GM18861 (cell line): ENCODE measurements around the gene ZNF431.
"Not testable (repeated sequence)": the region's sequence is repeated elsewhere in the genome, so short reads cannot be mapped to it uniquely, and the experiment has no call there.

Source experiments
- ATAC-seq: cut with Tn5 transposase; IDR thresholded peaks from one replicate; pipeline ENCODE4 v1.9.1; 2021; ENCODE audit not compliant: unreplicated experiment

The ZNF431 gene

DNA sequence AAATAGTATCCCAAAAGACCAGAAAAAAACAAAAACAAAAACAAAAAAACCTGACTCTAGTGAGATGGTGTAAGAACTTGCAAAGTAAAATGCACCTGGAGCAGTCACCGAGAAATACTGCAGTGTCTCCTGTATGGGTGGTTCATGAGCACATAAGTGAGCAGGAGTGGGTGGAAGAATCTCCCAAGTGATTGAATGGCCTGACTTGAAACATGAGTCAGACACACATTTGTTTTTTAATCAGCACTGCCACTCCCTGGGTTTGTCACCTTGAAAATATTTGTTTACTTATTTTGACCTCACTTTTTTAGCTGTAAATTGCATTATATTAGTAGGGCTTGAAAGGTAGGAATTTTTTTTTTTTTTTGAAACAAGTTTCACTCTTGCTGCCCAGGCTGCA, 2.0 kb downstream of the ZNF431 start:
- no peak for ATAC-seq

- no peak for ATAC-seq
Observed at GRCh38 chr19:21147540-21147939, 5.7 kb downstream of the ZNF431 start.

- ATAC-seq: no peak
Observed at GRCh38 chr19:21148681-21149080, 6.8 kb downstream of the ZNF431 start.

DNA sequence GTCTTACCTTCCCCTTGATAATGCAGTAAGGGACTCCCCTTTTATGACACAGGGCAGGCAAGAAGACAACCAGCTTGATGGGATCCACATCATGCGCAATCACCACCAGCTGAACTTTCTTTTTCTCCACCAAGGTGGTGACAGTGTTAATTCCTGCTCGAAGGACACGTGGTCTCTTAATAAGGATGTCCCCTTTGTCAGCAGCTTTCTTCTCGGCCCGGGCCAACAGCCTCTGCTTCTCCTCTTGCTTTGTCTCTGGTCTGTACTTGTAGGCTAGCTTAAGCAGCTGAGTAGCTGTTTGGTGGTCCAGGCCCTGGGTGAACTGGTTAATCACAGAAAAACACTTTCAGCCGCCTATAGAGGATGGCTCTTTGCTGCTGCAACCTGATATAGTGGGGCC, 8.0 kb downstream of the ZNF431 start:
- no peak for ATAC-seq

- ATAC-seq: no peak
Observed at GRCh38 chr19:21151460-21151859, 9.6 kb downstream of the ZNF431 start.

DNA sequence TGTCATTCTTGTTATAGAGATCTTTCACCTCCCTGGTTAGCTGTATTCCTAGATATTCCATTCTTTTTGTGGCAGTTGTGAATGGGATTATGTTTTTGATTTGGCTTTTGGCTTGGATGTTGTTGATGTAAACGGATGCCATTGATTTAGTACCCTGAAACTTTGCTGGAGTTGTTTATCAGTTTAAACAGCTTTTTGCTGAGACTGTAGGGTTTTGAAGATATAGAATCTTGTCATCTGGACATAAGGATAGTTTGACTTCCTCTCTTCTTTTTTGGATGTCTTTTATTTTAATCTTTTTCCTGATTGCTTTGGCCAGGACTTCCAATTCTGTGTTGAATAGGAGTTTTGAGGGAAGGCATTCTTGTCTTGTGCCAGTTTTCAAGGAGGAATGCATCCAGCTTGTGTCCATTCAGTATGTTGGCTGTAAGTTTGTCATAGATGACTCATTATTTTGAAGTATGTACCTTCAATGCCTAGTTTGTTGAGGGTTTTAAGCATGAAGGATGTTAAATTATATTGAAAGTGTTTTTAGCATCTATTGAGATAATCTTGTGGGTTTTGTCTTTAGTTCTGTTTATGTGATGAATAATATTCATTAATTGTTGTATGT, 16.8 kb downstream of the ZNF431 start:
- ATAC-seq: no peak

- ATAC-seq: no peak
Observed at GRCh38 chr19:21164541-21164940, 22.7 kb downstream of the ZNF431 start.

DNA sequence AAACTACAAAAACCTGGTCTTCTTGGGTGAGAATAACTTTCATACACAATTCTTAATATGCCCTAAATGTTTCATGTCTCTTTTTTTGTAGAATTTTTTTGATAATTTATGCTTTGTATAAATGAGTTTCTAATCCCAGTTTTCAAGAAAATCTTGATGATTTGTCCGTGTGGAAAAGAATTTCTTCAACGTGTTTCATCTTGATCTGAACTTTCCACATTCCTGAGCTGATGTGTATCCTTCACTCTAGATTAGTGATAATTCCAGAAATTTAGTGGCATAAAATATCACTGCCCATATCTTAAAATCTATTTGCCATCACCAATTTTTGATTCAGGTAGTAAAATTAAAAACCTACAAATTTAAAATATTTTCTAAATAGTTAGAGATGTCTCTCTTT, 24.6 kb downstream of the ZNF431 start:
- ATAC-seq: no peak

GRCh38 chr19:21197590-21198295, 55.9 kb downstream of the ZNF431 start:
- ATAC-seq: no peak

GRCh38 chr19:21202865-21203494, 61.1 kb downstream of the ZNF431 start:
- no peak for ATAC-seq

- no peak for ATAC-seq
Observed at GRCh38 chr19:21210037-21210621, 68.3 kb downstream of the ZNF431 start.

- no peak for ATAC-seq
Observed at GRCh38 chr19:21221693-21222092, 79.9 kb downstream of the ZNF431 start.

GRCh38 chr19:21229938-21230337, 88.1 kb downstream of the ZNF431 start:
- not testable (repeated sequence) for ATAC-seq

DNA sequence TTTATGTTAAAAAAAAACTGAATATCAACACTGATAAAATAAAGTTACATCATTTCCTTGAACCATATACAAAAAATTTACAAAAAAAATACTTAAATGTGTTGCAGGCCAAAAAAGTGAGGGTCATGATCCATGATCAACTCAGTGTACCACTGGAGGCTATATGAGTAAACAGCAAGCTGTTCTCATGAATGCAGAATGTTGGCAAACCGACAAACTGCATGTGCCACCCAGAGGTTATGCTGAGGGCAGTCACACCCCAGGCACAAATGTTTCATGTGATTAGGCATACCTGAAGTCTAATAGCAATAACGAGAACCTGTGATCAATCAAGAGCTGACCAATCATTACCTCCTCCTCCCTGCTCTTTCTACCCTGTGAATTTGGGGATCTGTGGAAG, 91.9 kb downstream of the ZNF431 start:
- no peak for ATAC-seq

- ATAC-seq: not testable (repeated sequence)
Observed at GRCh38 chr19:21236751-21237150, 94.9 kb downstream of the ZNF431 start.

GRCh38 chr19:21238670-21239069, 96.8 kb downstream of the ZNF431 start:
- ATAC-seq: no peak
